Neural progenitor cell (in vitro differentiated cells): ENCODE results near the gene MDP1.

Experiments used
- CTCF ChIP-seq: fragments of 200-600 bp; sonication (generic); IDR thresholded peaks from 2 replicates; pipeline ENCODE4 v1.5.1; 2017; ENCODE audit warnings: antibody characterized with exemption, mild to moderate bottlenecking
- EZH2phosphoT487 ChIP-seq: fragments of 200-600 bp; sonication (generic); IDR thresholded peaks from 2 replicates; pipeline ENCODE4 v1.6.1; 2017; ENCODE audit warnings: antibody characterized with exemption

GRCh38 chr14:24234095-24235005 is 18.5 kb upstream of the MDP1 start:
- no peak for TF ChIP-seq CTCF
- TF ChIP-seq EZH2phosphoT487: no peak
